NB4 (cell line): Measurements from ENCODE around the gene C1orf56.
A peak's percentile ranks its signal among the peaks of the same experiment; 100 is the strongest.

Experiments used
- DNase-seq: peaks from one replicate; pipeline ENCODE4 v3.0.0; 2010; ENCODE audit warnings: low read depth
- H3K4me3 ChIP-seq: one replicate; pipeline ENCODE4 v1.5.1; 2011; ENCODE audit warnings: mild to moderate bottlenecking, low read depth, low read length, moderate library complexity
- MYC ChIP-seq: IDR thresholded peaks from 2 replicates; pipeline ENCODE4 v1.6.1; 2011; ENCODE audit warnings: low read depth, low read length
- POLR2A ChIP-seq: IDR thresholded peaks from 2 replicates; pipeline ENCODE4 v1.6.1; 2011; ENCODE audit warnings: mild to moderate bottlenecking; ENCODE audit not compliant: insufficient read length; ENCODE audit errors: extremely low read depth
- TF ChIP-seq, protein P1 (sequence below): IDR thresholded peaks from one replicate; pipeline ENCODE4 v1.5.1; 2012; ENCODE audit warnings: low read depth, low read length
- TF ChIP-seq, protein P2 (sequence below): IDR thresholded peaks from 2 replicates; pipeline ENCODE4 v1.6.1; 2011; ENCODE audit warnings: low read depth, low read length

The C1orf56 gene

DNA sequence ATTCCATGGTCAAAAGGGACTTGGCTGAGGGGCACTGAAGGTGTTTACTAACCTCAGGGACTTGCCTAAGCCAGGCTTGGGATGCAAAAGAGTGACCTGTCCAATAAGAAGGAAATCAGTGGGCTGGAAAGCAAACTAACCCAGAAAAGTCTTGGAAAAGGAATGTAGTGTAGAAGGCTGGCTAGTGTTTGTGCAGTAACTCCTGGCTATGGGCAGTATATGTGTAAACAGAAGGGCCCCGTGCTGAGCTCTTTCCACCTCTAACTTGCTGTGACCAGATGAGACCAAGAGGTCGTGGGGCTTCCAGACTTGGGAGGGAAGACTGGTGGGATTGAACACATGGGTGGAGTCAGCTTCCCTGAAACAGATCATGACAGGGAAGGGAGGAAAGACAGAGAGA is 44.9 kb upstream of the C1orf56 start:
- no peak overlapping the region for H3K4me3 ChIP-seq
- DNase-seq, result no peak
- TF ChIP-seq, protein P1, sequence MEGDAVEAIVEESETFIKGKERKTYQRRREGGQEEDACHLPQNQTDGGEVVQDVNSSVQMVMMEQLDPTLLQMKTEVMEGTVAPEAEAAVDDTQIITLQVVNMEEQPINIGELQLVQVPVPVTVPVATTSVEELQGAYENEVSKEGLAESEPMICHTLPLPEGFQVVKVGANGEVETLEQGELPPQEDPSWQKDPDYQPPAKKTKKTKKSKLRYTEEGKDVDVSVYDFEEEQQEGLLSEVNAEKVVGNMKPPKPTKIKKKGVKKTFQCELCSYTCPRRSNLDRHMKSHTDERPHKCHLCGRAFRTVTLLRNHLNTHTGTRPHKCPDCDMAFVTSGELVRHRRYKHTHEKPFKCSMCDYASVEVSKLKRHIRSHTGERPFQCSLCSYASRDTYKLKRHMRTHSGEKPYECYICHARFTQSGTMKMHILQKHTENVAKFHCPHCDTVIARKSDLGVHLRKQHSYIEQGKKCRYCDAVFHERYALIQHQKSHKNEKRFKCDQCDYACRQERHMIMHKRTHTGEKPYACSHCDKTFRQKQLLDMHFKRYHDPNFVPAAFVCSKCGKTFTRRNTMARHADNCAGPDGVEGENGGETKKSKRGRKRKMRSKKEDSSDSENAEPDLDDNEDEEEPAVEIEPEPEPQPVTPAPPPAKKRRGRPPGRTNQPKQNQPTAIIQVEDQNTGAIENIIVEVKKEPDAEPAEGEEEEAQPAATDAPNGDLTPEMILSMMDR, result no peak
- TF ChIP-seq MYC, result no peak
- TF ChIP-seq, protein P2, sequence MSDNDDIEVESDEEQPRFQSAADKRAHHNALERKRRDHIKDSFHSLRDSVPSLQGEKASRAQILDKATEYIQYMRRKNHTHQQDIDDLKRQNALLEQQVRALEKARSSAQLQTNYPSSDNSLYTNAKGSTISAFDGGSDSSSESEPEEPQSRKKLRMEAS, result no peak
- TF ChIP-seq POLR2A, result no peak

DNA sequence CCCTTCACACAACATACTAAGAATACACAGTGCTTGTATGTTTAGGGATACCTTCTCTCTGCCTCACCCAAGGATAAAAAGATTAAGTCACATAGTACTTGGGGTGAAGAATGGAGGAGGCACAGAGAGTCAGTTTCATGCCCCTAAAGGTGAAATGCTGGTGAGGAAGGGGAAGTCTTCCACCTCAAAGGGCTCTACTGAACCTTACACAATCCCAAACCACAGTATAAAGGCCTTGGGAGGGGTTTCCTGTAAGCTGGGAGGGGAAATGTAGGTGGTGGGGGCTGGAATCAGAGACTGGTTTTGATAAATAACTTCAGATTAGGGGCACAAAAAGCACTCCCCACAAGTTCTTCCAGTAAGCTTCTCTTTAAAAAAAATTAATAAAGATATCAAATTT is 44.4 kb upstream of the C1orf56 start:
- TF ChIP-seq, protein P1, result no peak
- TF ChIP-seq, protein P2, result no peak
- peak; percentile 23; the same call in 1 of the 2 replicates for TF ChIP-seq MYC
- peak overlapping the region; percentile 25 for H3K4me3 ChIP-seq
- DNase-seq, result peak; percentile 83

GRCh38 chr1:151005729-151006319 is 41.7 kb upstream of the C1orf56 start:
- peak overlapping the region; percentile 68 for H3K4me3 ChIP-seq
- TF ChIP-seq POLR2A, result no peak
- TF ChIP-seq MYC, result no peak
- TF ChIP-seq, protein P1, result no peak
- TF ChIP-seq, protein P2, result no peak
- DNase-seq, result no peak

- TF ChIP-seq, protein P2, result no peak
- TF ChIP-seq MYC, result no peak
- TF ChIP-seq, protein P1, result peak; percentile 45
- peak; percentile 18 for TF ChIP-seq POLR2A
- DNase-seq, result peak; percentile 84
- peak within 1 kb of the TSS; percentile 68 for H3K4me3 ChIP-seq
Measured at GRCh38 chr1:151006327-151007052, 41.1 kb upstream of the C1orf56 start, which contains the start of gene MINDY1. Gene MINDY1 (minus strand): TSS chr1:151006902. CDS start chr1:151002617, 4,285 bp downstream.

DNA sequence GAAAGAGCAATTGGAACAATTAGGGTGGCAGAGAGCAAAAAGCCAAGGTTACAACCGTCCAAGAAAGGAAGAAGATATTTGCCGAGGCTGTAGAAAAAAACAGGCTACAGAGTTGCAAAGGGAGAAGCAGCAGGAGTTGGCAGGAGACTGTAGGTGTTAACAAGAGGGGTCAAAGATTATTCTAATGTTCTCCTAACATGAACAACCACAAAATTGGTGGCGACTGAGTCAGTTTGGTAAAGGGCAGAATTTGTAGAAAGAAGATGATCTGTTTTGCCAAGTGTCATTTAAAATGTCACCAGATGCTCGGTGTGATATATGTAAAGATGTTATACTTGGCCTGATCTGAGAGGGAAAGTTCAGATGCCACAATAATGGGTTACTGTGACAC is 39.7 kb upstream of the C1orf56 start:
- TF ChIP-seq POLR2A, result no peak
- TF ChIP-seq, protein P2, result no peak
- TF ChIP-seq MYC, result no peak
- TF ChIP-seq, protein P1, result no peak
- no peak for DNase-seq
- peak overlapping the region; percentile 49 for H3K4me3 ChIP-seq
